Hepatocyte (in vitro differentiated cells): ENCODE measurements around the gene DNAH17.

Experiments
- EZH2 ChIP-seq: fragments of 200-600 bp; sonication (generic); IDR thresholded peaks from 2 replicates; pipeline ENCODE4 v1.6.1; 2016; ENCODE audit warnings: antibody characterized with exemption, mild to moderate bottlenecking, borderline replicate concordance
- EZH2phosphoT487 ChIP-seq: fragments of 200-600 bp; sonication (generic); IDR thresholded peaks from one replicate; pipeline ENCODE4 v1.6.1; 2018; ENCODE audit warnings: antibody characterized with exemption, mild to moderate bottlenecking, low read depth, moderate library complexity; ENCODE audit not compliant: unreplicated experiment, severe bottlenecking
- TF ChIP-seq, protein P1 (sequence below): fragments of 200-600 bp; sonication (generic); IDR thresholded peaks from 2 replicates; pipeline ENCODE4 v1.5.1; 2016; ENCODE audit warnings: antibody characterized with exemption, mild to moderate bottlenecking; ENCODE audit not compliant: poor library complexity

GRCh38 chr17:78479369-78479768, 97.8 kb downstream of the DNAH17 start:
- TF ChIP-seq, protein P1, sequence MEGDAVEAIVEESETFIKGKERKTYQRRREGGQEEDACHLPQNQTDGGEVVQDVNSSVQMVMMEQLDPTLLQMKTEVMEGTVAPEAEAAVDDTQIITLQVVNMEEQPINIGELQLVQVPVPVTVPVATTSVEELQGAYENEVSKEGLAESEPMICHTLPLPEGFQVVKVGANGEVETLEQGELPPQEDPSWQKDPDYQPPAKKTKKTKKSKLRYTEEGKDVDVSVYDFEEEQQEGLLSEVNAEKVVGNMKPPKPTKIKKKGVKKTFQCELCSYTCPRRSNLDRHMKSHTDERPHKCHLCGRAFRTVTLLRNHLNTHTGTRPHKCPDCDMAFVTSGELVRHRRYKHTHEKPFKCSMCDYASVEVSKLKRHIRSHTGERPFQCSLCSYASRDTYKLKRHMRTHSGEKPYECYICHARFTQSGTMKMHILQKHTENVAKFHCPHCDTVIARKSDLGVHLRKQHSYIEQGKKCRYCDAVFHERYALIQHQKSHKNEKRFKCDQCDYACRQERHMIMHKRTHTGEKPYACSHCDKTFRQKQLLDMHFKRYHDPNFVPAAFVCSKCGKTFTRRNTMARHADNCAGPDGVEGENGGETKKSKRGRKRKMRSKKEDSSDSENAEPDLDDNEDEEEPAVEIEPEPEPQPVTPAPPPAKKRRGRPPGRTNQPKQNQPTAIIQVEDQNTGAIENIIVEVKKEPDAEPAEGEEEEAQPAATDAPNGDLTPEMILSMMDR: no peak
- no peak for TF ChIP-seq EZH2
- TF ChIP-seq EZH2phosphoT487: no peak
